Neural cell (in vitro differentiated cells): Measurements from ENCODE around the gene SBNO1. TPM values are rescaled to one million over a fixed set of nuclear protein-coding genes. Genes with fewer than 3 reads are reported as not detected.
"Not testable (repeated sequence)": the region's sequence is repeated elsewhere in the genome, so short reads cannot be mapped to it uniquely, and the experiment has no call there.

Experiments used
- H2AFZ ChIP-seq: fragments of 200-600, 300-800 bp; sonication (generic), shearing (Covaris generic); 2 replicates; pipeline ENCODE4 v1.6.0; 2014; ENCODE audit warnings: low read depth, mild to moderate bottlenecking, antibody characterized with exemption, low read length, moderate library complexity
- H3F3A ChIP-seq: fragments of 200-600 bp; shearing (Covaris generic); 2 replicates; pipeline ENCODE4 v1.6.1; 2016; ENCODE audit warnings: mild to moderate bottlenecking, moderate library complexity, mixed read lengths, antibody characterized with exemption, low read length; ENCODE audit not compliant: insufficient read depth, poor library complexity, severe bottlenecking
- H3K27ac ChIP-seq: fragments of 200-600, 300-800 bp; sonication (generic), shearing (Covaris generic); 2 replicates; pipeline ENCODE4 v1.5.1; 2014; ENCODE audit warnings: mild to moderate bottlenecking, low read length, moderate library complexity
- H3K27me3 ChIP-seq: fragments of 300-800, 200-600 bp; sonication (generic), shearing (Covaris generic); 2 replicates; pipeline ENCODE4 v1.6.0; 2014; ENCODE audit warnings: mild to moderate bottlenecking, low read depth, low read length, moderate library complexity; ENCODE audit not compliant: insufficient read depth
- H3K36me3 ChIP-seq: fragments of 300-800, 200-600 bp; sonication (generic), shearing (Covaris generic); 2 replicates; pipeline ENCODE4 v1.5.1; 2014; ENCODE audit warnings: mild to moderate bottlenecking, antibody characterized with exemption, low read length, moderate library complexity; ENCODE audit not compliant: insufficient read depth
- H3K4me2 ChIP-seq: fragments of 300-800, 200-600 bp; sonication (generic), shearing (Covaris generic); 2 replicates; pipeline ENCODE4 v1.6.0; 2014; ENCODE audit warnings: mild to moderate bottlenecking, low read length
- H3K4me3 ChIP-seq: fragments of 300-800, 200-600 bp; sonication (generic), shearing (Covaris generic); 2 replicates; pipeline ENCODE4 v1.5.1; 2014; ENCODE audit warnings: mild to moderate bottlenecking, low read length, moderate library complexity
- H3K79me2 ChIP-seq: fragments of 200-600 bp; shearing (Covaris generic); replicated peaks from 2 replicates; pipeline ENCODE4 v1.6.0; 2014; ENCODE audit warnings: mild to moderate bottlenecking, low read length, moderate library complexity; ENCODE audit not compliant: insufficient read depth
- H3K9ac ChIP-seq: fragments of 300-800, 200-600 bp; sonication (generic), shearing (Covaris generic); 2 replicates; pipeline ENCODE4 v1.6.1; 2016; ENCODE audit warnings: mild to moderate bottlenecking, low read length, mixed read lengths
- H3K9me2 ChIP-seq: fragments of 200-600 bp; shearing (Covaris generic); 2 replicates; pipeline ENCODE4 v1.6.1; 2016; ENCODE audit warnings: mild to moderate bottlenecking, low read length, mixed read lengths; ENCODE audit not compliant: insufficient read depth
- H3K9me3 ChIP-seq: fragments of 200-600, 300-800 bp; sonication (generic), shearing (Covaris generic); 2 replicates; pipeline ENCODE4 v1.6.1; 2016; ENCODE audit warnings: mild to moderate bottlenecking, mixed run types, low read length, moderate library complexity, mixed read lengths
- H4K20me1 ChIP-seq: fragments of 200-600 bp; shearing (Covaris generic); 2 replicates; pipeline ENCODE4 v1.6.1; 2016; ENCODE audit warnings: mild to moderate bottlenecking, mixed run types; ENCODE audit not compliant: insufficient read depth
- CTCF ChIP-seq: fragments of 450-650 bp; IDR thresholded peaks from 2 replicates; pipeline ENCODE4 v1.5.1; 2014; ENCODE audit warnings: antibody characterized with exemption, mild to moderate bottlenecking, moderate library complexity; ENCODE audit not compliant: poor library complexity, severe bottlenecking
- EP300 ChIP-seq: fragments of 450-650 bp; conservative IDR thresholded peaks from 2 replicates; pipeline ENCODE4 v1.6.1; 2014; ENCODE audit warnings: antibody characterized with exemption, mild to moderate bottlenecking, moderate library complexity; ENCODE audit not compliant: poor library complexity, severe bottlenecking
- EZH2 ChIP-seq: fragments of 200-600, 300-800 bp; shearing (Covaris generic), sonication (generic); IDR thresholded peaks from 2 replicates; pipeline ENCODE4 v1.6.1; 2014; ENCODE audit warnings: antibody characterized with exemption, low read length, borderline replicate concordance, mild to moderate bottlenecking; ENCODE audit not compliant: insufficient read depth, poor library complexity, severe bottlenecking
- MXI1 ChIP-seq: fragments of 450-650 bp; conservative IDR thresholded peaks from 2 replicates; pipeline ENCODE4 v1.6.1; 2014; ENCODE audit warnings: antibody characterized with exemption, mild to moderate bottlenecking; ENCODE audit not compliant: poor library complexity, severe bottlenecking
- POLR2AphosphoS5 ChIP-seq: IDR thresholded peaks from 2 replicates; pipeline ENCODE4 v1.6.1; 2012
- RAD21 ChIP-seq: fragments of 450-650 bp; conservative IDR thresholded peaks from 2 replicates; pipeline ENCODE4 v1.6.1; 2014; ENCODE audit warnings: antibody characterized with exemption, mild to moderate bottlenecking, moderate library complexity
- REST ChIP-seq: IDR thresholded peaks from 2 replicates; pipeline ENCODE4 v1.6.1; 2012; ENCODE audit warnings: borderline replicate concordance
- SMC3 ChIP-seq: fragments of 450-650 bp; conservative IDR thresholded peaks from 2 replicates; pipeline ENCODE4 v1.6.1; 2014; ENCODE audit warnings: antibody characterized with exemption, mild to moderate bottlenecking, moderate library complexity; ENCODE audit not compliant: poor library complexity
- TAF1 ChIP-seq: IDR thresholded peaks from 2 replicates; pipeline ENCODE4 v1.6.1; 2012; ENCODE audit warnings: low read depth
- polyA plus RNA-seq: library from polyadenylated mRNA; depleted of rRNA; stranded (reverse); fragments of >200 nt; gene quantifications from 2 replicates; pipeline ENCODE4 v1.2.3, GENCODE V29; 2014

Gene SBNO1
- polyA plus RNA-seq, 1 donor from 2014 or later = 17.9 TPM

- no peaks in the 10 kb centered on the region for H4K20me1 ChIP-seq
- no peak for TF ChIP-seq CTCF
- TF ChIP-seq EZH2 = no peak
- TF ChIP-seq MXI1 = no peak
- no peak for TF ChIP-seq TAF1
- TF ChIP-seq POLR2AphosphoS5 = no peak
- TF ChIP-seq REST = no peak
- TF ChIP-seq EP300 = no peak
- no peak for TF ChIP-seq RAD21
- no peak for TF ChIP-seq SMC3
- H3F3A ChIP-seq = no peaks in the 10 kb centered on the region
- H3K9me2 ChIP-seq = no peaks in the 10 kb centered on the region
- H3K9ac ChIP-seq = no peak overlapping the region
- H3K9me3 ChIP-seq = no peaks in the 10 kb centered on the region
- H3K4me3 ChIP-seq = no peak overlapping the region
- H2AFZ ChIP-seq = no peak overlapping the region
- no peaks in the 10 kb centered on the region for H3K79me2 ChIP-seq
- H3K27me3 ChIP-seq = no peaks in the 10 kb centered on the region
- H3K27ac ChIP-seq = no peak overlapping the region
- H3K4me2 ChIP-seq = no peak overlapping the region
- no peaks in the 10 kb centered on the region for H3K36me3 ChIP-seq
Observed at GRCh38 chr12:123251403-123252076, 113.1 kb downstream of the SBNO1 start.

GRCh38 chr12:123250471-123251383, 113.9 kb downstream of the SBNO1 start:
- H3K27me3 ChIP-seq = no peaks in the 10 kb centered on the region
- no peaks in the 10 kb centered on the region for H4K20me1 ChIP-seq
- no peak overlapping the region for H3K27ac ChIP-seq
- no peak overlapping the region for H3K4me3 ChIP-seq
- no peak for TF ChIP-seq EZH2
- TF ChIP-seq POLR2AphosphoS5 = no peak
- no peak for TF ChIP-seq EP300
- no peaks in the 10 kb centered on the region for H3K79me2 ChIP-seq
- H2AFZ ChIP-seq = no peak overlapping the region
- no peaks in the 10 kb centered on the region for H3K36me3 ChIP-seq
- no peaks in the 10 kb centered on the region for H3K9me3 ChIP-seq
- no peaks in the 10 kb centered on the region for H3F3A ChIP-seq
- H3K4me2 ChIP-seq = no peak overlapping the region
- no peak overlapping the region for H3K9ac ChIP-seq
- no peaks in the 10 kb centered on the region for H3K9me2 ChIP-seq

- H3K27ac ChIP-seq, H3K79me2 ChIP-seq, H3K4me2 ChIP-seq, H3F3A ChIP-seq, H3K36me3 ChIP-seq, H3K4me3 ChIP-seq, H3K9me3 ChIP-seq, H2AFZ ChIP-seq, H3K9ac ChIP-seq, H4K20me1 ChIP-seq, H3K27me3 ChIP-seq, H3K9me2 ChIP-seq: not testable (repeated sequence)
Observed at GRCh38 chr12:123248996-123249741, 115.5 kb downstream of the SBNO1 start.

- H3K9me3 ChIP-seq, H3K27me3 ChIP-seq, H3K9ac ChIP-seq, H3F3A ChIP-seq, H3K36me3 ChIP-seq, H3K4me3 ChIP-seq, H3K79me2 ChIP-seq, H2AFZ ChIP-seq, H3K27ac ChIP-seq, H3K4me2 ChIP-seq, H3K9me2 ChIP-seq, H4K20me1 ChIP-seq: not testable (repeated sequence)
Observed at GRCh38 chr12:123248129-123248528, 116.5 kb downstream of the SBNO1 start.
